GM21423 (cell line): Measurements from ENCODE around the gene ARRB1.
"Not testable (repeated sequence)": the region's sequence is repeated elsewhere in the genome, so short reads cannot be mapped to it uniquely, and the experiment has no call there.

Source experiments
- ATAC-seq: cut with Tn5 transposase; IDR thresholded peaks from one replicate; pipeline ENCODE4 v1.9.1; 2021; ENCODE audit warnings: mild to moderate bottlenecking, moderate library complexity; ENCODE audit not compliant: unreplicated experiment

ARRB1 gene

GRCh38 chr11:75277991-75278790, 73.3 kb downstream of the ARRB1 start:
- no peak for ATAC-seq

DNA sequence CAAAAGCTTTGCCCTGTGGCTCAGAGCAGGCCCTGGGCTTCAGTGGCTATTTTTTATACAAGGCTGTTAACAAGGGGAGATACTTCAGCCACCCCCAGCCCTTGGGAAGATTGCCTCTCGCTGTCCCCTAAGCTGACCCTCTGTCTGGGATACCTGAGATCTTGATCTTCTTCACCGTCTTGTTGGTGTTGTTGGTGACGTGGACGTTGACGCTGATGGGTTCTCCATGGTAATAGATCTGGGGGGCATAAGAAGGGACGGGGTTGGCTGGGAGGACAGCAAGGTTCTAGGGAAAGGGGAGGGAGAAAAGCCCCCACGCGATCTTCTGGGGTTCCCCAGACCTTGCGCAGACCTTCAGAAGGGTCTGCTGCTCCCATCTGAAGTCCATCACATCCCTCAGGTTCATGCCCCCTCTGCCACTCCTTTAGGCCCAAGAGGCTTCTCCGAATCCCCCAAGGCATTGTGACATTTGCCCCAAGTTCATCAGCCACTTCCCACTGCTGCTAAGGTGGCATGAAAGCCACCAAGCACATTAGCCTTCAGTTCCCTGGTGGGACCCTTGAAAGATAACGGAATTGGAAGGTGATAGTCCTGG, 74.2 kb downstream of the ARRB1 start:
- ATAC-seq = no peak

DNA sequence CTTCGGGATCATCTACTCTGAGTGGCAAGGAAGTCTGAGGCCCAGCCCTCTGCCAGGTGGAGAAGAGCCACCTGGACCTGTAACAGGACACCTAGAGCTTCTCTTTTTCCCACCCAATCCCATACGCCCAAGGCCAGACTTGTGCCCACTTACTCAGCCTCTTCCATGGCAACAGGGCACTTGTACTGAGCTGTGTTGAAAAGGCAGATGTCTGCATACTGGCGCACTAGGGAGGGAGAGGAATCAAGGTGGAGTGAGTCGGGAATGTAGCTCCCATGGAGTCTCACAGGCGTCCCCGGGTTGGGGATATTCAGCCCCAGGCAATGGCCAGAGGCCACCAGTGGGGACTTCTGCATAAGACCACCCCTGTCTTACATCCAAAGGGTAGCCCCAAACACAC, 74.8 kb downstream of the ARRB1 start:
- no peak for ATAC-seq

- ATAC-seq = no peak
Measured at GRCh38 chr11:75276186-75276585, 75.3 kb downstream of the ARRB1 start.

- no peak for ATAC-seq
Measured at GRCh38 chr11:75275581-75275980, 75.9 kb downstream of the ARRB1 start.

- ATAC-seq = not testable (repeated sequence)
Measured at GRCh38 chr11:75274716-75275115, 76.7 kb downstream of the ARRB1 start.

DNA sequence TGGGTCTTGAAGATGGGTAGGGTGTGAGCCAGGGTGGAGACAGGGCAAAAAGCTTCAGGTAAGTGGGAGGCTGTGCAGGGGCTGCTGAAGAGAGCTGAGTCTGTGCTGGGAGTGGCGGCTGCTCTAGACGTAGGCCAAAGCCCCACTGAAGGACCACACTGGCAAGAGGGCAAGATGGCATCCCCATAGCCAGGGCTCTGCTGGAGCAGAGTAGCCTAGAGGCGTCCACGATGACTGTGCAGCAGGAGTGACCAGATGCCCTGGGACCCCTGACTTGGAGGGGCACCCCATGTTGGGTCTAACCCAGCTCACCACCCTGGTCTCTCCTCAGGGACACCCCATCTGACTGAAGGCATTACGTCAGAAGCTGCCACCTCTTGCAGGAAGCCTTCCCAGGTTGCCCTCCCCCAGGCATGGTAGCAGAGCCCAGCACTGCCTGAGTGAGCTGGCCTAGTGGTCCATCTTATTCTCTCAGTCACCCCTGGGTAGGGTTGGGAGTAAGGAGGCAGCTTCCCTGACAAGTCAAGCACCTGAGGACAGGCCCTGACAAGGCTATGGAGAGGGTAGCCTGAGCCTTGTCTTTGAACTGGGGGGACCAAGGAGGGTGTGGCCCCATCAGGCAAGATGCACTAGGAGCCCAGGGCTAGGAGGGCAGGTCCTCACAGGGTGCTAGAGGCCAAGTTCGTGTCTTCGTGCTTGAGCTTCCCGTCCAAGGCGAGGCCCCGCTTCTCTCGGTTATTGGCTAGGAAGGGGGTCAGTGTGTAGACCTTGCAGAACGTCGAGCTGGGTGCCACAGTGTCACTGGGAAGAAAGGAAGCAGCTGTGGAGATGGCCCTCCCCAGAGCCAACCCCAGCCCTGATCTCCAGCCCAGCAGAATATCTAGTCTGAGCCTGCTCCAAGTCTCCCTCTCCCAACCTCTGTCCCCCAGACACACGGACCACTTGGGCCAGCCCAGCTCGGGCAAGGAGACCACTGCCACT, 77.8 kb downstream of the ARRB1 start:
- no peak for ATAC-seq

DNA sequence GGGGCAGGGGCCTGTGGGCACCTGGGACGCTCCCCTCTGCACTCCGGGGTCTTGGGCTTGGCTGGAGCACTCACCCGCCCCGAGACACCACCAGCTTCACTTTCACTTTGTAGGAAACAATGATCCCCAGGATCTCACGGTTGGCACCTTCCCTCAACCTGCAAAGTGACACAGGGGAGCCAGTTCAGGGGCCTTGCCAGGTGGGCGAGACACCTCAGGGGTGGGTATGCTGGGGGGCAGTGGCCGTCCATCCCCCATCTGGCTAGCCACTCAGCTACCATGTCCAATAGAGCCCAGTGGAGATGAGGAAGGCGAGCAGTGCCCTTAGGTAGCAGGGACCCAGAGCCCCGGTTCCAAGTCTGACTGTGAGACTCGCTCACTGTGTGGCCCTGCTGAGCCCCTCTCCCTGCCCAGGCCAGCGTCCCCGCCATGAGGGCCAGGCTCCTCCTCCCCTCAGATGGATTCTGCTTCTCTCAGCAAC, 78.6 kb downstream of the ARRB1 start:
- ATAC-seq = no peak

- no peak for ATAC-seq
Measured at GRCh38 chr11:75272391-75272790, 79.1 kb downstream of the ARRB1 start.

GRCh38 chr11:75271730-75272129, 79.7 kb downstream of the ARRB1 start:
- ATAC-seq = no peak

- ATAC-seq = no peak
Measured at GRCh38 chr11:75270896-75271418, 80.5 kb downstream of the ARRB1 start.

DNA sequence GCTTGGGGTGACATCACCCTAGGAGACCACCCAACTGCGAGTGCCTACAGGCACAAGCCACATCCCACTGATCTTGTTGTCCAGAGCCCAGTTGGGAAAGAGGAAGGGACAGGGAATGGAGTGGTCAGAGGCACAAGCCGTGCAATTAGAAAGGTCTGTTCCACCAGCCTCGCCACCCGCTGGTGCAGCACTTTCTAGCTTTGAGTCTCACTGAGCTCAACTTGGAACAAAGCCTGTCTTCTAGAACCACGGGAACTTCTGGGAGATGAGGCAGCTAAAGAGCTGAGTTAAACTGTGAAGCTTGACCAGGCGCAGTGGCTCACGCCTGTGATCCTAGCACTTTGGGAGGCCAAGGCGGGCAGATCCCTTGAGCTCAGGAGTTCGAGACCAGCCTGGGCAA, 81.6 kb downstream of the ARRB1 start:
- no peak for ATAC-seq

DNA sequence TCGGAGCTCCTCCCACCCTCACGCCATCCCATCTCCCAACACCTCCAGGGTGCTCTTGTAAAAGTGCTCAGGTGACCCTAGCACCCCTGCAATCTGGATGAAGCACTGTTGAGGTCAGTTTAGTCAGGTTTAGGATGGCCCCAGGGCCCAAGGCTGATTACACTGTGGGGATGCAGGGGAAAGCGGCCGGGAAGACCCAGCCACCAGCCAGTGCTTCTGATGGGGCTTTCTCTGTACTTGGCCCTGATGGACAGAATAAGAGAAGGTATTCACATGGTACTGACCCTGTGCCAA, 82.1 kb downstream of the ARRB1 start:
- ATAC-seq = no peak

GRCh38 chr11:75268626-75269366, 82.7 kb downstream of the ARRB1 start:
- no peak for ATAC-seq

DNA sequence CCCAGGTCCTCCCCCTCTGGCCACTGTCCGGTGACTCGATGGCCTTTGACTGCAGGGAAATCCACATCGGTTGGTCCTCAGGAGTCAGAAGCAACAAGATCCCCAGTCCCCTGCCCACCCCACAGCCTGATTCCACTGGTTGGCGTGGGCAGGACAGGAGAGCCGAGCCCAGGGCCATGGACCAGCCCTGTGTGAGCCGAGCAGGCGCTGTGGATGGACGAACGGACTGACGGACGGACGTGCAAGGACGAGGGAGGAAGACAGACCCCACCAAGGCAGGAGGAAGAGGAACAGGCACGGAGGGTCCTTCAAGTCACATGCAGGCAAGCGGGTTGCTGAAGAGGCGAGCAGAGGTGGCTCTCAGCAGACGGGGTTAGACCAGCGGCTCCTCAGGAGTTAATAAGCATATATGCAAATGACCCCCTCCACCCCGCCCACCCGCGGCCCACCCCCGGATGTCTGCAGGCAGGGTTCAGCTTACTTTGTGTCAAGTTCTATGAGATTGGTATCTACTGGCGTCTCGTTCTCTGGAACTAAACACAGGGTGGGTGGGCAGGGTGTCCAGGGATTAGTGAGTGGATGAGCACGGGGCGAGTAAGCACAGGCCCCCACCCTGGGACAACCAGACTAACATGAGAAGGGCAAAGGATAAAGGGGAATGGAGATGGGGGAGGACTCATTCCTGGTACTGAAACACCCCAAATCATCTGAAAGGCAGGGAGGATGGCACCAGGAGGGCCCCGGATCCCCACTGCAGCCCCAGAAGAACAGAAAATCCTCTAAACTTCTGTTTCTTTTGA, 84.1 kb downstream of the ARRB1 start:
- no peak for ATAC-seq

DNA sequence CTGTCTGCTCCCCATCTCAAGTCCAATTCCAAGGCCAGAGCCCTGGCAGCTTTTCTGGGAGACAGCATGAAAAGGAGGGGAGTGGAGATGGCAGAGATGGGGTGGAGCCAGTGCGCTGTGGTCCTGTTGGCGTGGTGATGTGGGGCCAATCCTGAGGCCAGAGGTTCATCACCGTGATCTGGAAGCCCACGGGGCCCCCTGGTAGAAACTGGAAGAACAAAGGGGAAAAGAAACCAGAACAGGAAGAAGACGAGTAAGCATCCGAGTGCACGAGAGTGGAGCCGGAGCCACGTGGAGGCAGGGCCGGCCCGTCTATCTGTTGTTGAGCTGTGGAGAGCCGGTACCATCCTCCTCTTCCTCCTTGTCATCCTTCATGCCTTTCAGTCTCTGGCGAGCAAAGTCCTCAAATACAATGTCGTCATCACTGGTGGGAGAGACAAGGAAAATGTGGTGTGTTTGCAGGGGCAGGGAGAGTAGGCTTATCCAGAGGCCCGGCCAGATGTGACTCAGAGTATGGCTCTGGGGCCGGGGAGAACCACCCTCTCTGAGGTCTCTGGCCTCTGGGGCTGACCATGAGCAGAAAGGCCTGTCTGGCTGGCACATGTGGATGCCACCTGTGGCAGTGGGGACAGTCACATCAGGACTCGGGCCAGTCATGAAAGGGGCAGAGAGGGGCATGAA, 85.5 kb downstream of the ARRB1 start:
- no peak for ATAC-seq

- ATAC-seq = no peak
Measured at GRCh38 chr11:75264971-75265370, 86.5 kb downstream of the ARRB1 start.

DNA sequence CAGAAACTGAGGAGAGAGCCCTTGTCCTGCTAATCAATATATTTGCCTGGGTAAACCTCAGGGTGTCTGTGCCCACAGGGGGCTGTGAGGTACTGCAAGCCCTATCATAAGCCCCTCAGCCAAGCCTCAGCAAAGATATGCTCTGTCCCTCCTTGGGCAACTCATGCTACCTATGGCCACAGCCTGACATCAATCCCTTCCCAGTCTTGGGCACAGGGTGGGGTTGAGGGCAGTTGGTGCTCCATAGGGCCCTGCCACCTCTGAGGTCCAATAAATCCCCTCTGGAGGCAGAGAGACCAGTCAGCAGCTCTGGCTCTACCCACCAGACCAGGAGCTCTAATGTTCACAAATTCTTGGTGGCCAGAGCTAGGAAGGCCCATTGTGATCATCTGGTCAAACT, 87.1 kb downstream of the ARRB1 start:
- no peak for ATAC-seq

DNA sequence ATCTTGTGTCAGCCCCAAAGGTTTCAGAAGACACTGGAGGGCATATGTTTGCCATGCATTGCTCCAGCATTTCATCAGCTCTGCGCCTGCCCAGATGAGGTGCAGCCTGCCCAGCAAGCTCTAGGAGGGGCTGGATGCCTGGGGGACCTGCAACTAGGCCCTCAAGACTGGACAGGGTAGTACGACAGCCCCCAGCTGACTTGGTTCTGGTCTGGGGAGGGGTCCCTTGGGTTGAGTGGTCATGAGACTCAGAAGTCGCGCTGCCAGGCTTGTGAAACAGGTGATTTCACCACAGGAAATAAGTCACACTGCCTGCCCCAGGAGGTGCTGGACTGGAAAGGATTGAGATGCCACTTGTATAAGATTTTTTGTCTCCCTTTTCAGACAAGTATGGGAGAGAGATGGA, 87.5 kb downstream of the ARRB1 start:
- no peak for ATAC-seq
